ENCODE measurements around the gene NTSR1. TPM values are rescaled to one million over a fixed set of nuclear protein-coding genes. Genes with fewer than 3 reads are reported as not detected.

The NTSR1 gene
- total and polyA plus RNA-seq, 2 of the 8 experiments (the other 6 are each of a cell fraction or from before 2014, with no cell fraction given) = 0.53 to 0.89 TPM

GRCh38 chr20:62662422-62662821 lies 46.2 kb upstream of the NTSR1 start (continued):
- TF ChIP-seq, protein P1, sequence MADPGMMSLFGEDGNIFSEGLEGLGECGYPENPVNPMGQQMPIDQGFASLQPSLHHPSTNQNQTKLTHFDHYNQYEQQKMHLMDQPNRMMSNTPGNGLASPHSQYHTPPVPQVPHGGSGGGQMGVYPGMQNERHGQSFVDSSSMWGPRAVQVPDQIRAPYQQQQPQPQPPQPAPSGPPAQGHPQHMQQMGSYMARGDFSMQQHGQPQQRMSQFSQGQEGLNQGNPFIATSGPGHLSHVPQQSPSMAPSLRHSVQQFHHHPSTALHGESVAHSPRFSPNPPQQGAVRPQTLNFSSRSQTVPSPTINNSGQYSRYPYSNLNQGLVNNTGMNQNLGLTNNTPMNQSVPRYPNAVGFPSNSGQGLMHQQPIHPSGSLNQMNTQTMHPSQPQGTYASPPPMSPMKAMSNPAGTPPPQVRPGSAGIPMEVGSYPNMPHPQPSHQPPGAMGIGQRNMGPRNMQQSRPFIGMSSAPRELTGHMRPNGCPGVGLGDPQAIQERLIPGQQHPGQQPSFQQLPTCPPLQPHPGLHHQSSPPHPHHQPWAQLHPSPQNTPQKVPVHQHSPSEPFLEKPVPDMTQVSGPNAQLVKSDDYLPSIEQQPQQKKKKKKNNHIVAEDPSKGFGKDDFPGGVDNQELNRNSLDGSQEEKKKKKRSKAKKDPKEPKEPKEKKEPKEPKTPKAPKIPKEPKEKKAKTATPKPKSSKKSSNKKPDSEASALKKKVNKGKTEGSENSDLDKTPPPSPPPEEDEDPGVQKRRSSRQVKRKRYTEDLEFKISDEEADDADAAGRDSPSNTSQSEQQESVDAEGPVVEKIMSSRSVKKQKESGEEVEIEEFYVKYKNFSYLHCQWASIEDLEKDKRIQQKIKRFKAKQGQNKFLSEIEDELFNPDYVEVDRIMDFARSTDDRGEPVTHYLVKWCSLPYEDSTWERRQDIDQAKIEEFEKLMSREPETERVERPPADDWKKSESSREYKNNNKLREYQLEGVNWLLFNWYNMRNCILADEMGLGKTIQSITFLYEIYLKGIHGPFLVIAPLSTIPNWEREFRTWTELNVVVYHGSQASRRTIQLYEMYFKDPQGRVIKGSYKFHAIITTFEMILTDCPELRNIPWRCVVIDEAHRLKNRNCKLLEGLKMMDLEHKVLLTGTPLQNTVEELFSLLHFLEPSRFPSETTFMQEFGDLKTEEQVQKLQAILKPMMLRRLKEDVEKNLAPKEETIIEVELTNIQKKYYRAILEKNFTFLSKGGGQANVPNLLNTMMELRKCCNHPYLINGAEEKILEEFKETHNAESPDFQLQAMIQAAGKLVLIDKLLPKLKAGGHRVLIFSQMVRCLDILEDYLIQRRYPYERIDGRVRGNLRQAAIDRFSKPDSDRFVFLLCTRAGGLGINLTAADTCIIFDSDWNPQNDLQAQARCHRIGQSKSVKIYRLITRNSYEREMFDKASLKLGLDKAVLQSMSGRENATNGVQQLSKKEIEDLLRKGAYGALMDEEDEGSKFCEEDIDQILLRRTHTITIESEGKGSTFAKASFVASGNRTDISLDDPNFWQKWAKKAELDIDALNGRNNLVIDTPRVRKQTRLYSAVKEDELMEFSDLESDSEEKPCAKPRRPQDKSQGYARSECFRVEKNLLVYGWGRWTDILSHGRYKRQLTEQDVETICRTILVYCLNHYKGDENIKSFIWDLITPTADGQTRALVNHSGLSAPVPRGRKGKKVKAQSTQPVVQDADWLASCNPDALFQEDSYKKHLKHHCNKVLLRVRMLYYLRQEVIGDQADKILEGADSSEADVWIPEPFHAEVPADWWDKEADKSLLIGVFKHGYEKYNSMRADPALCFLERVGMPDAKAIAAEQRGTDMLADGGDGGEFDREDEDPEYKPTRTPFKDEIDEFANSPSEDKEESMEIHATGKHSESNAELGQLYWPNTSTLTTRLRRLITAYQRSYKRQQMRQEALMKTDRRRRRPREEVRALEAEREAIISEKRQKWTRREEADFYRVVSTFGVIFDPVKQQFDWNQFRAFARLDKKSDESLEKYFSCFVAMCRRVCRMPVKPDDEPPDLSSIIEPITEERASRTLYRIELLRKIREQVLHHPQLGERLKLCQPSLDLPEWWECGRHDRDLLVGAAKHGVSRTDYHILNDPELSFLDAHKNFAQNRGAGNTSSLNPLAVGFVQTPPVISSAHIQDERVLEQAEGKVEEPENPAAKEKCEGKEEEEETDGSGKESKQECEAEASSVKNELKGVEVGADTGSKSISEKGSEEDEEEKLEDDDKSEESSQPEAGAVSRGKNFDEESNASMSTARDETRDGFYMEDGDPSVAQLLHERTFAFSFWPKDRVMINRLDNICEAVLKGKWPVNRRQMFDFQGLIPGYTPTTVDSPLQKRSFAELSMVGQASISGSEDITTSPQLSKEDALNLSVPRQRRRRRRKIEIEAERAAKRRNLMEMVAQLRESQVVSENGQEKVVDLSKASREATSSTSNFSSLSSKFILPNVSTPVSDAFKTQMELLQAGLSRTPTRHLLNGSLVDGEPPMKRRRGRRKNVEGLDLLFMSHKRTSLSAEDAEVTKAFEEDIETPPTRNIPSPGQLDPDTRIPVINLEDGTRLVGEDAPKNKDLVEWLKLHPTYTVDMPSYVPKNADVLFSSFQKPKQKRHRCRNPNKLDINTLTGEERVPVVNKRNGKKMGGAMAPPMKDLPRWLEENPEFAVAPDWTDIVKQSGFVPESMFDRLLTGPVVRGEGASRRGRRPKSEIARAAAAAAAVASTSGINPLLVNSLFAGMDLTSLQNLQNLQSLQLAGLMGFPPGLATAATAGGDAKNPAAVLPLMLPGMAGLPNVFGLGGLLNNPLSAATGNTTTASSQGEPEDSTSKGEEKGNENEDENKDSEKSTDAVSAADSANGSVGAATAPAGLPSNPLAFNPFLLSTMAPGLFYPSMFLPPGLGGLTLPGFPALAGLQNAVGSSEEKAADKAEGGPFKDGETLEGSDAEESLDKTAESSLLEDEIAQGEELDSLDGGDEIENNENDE (IDR thresholded peaks at IDR 0.05; ENCODE audit: insufficient replicate concordance, low read length) = no peak
- TF ChIP-seq SP2 (IDR thresholded peaks at IDR 0.05; ENCODE audit: low read length) (no peak), CEBPB (IDR thresholded peaks at IDR 0.05; ENCODE audit: low read depth, low read length) (no peak), RFX5 (IDR thresholded peaks at IDR 0.05; ENCODE audit: borderline replicate concordance, low read depth, low read length) (no peak), HDAC2 (IDR thresholded peaks at IDR 0.05; ENCODE audit: borderline replicate concordance in 1 of 2, low read depth in 2 of 2, low read length in 2 of 2) (no peak)
